ENCODE results near the gene EHD3. TPM values are rescaled to one million over a fixed set of nuclear protein-coding genes. Genes with fewer than 3 reads are reported as not detected.

EHD3 gene
- total RNA-seq, 1 donor from 2014 or later: 20.9 TPM

DNA sequence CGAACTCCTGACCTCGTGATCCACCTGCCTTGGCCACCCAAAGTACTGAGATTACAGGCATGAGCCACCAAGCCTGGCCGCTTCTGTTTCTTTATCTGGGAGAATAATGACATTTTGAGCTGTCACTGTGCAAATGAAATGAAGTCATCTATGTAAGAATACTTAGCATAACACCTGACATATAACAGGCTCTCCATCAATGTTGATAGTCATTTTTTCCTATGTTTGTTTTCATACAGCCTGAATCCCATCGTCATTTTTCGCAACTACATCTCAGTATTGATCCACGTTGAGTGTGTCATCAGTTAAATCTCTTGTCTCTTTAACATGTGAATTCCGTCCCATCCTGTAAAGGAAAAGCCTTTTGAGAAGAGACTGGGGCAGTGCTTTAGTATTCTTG is 10.2 kb upstream of the EHD3 start:
- Histone ChIP-seq H3K36me3 (ENCODE audit: insufficient read depth, low read length) (no peaks in the 10 kb centered on the region), H3K27me3 (ENCODE audit: insufficient read depth, low read length) (peaks cover 32% of the 10 kb centered on the region), H4K20me1 (ENCODE audit: insufficient read depth, low read length) (no peaks in the 10 kb centered on the region), H3K9me3 (ENCODE audit: insufficient read depth, low read depth, low read length) (no peaks in the 10 kb centered on the region), H3K4me1 (ENCODE audit: insufficient read depth, low read length) (no peaks in the 10 kb centered on the region), H3K4me2 (ENCODE audit: low read length) (no peak overlapping the region), H3K4me3 (ENCODE audit: insufficient read depth, low read depth, low read length) (no peak overlapping the region), H3K79me2 (ENCODE audit: insufficient read depth, low read length) (no peaks in the 10 kb centered on the region), H2AFZ (ENCODE audit: low read depth, low read length) (no peak overlapping the region), H3K27ac (ENCODE audit: low read depth, low read length) (no peak overlapping the region), H3K9ac (ENCODE audit: low read length) (no peak overlapping the region)
- FAIRE-seq (no peak), DNase-seq (ENCODE audit: low read depth) (no peak)
- peaks cover 19% of the 10 kb centered on the region for H3K27me3 Mint-ChIP-seq (ENCODE audit: low read depth, unreplicated experiment)
- TF ChIP-seq, protein P1, sequence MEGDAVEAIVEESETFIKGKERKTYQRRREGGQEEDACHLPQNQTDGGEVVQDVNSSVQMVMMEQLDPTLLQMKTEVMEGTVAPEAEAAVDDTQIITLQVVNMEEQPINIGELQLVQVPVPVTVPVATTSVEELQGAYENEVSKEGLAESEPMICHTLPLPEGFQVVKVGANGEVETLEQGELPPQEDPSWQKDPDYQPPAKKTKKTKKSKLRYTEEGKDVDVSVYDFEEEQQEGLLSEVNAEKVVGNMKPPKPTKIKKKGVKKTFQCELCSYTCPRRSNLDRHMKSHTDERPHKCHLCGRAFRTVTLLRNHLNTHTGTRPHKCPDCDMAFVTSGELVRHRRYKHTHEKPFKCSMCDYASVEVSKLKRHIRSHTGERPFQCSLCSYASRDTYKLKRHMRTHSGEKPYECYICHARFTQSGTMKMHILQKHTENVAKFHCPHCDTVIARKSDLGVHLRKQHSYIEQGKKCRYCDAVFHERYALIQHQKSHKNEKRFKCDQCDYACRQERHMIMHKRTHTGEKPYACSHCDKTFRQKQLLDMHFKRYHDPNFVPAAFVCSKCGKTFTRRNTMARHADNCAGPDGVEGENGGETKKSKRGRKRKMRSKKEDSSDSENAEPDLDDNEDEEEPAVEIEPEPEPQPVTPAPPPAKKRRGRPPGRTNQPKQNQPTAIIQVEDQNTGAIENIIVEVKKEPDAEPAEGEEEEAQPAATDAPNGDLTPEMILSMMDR (IDR thresholded peaks at IDR 0.05; ENCODE audit: insufficient read depth, low read depth, low read length): no peak
- no peak for TF ChIP-seq EZH2 (IDR thresholded peaks at IDR 0.05; ENCODE audit: insufficient read depth, low read length)
- H3K4me1 Mint-ChIP-seq (ENCODE audit: low read depth, unreplicated experiment): no peaks in the 10 kb centered on the region
- no peaks in the 10 kb centered on the region for H3K36me3 Mint-ChIP-seq (ENCODE audit: low read depth, unreplicated experiment)
- H3K9me3 Mint-ChIP-seq (ENCODE audit: unreplicated experiment): no peaks in the 10 kb centered on the region
- no peak overlapping the region for H3K27ac Mint-ChIP-seq (ENCODE audit: unreplicated experiment)
- no peak overlapping the region for H3K4me3 Mint-ChIP-seq (ENCODE audit: unreplicated experiment)

DNA sequence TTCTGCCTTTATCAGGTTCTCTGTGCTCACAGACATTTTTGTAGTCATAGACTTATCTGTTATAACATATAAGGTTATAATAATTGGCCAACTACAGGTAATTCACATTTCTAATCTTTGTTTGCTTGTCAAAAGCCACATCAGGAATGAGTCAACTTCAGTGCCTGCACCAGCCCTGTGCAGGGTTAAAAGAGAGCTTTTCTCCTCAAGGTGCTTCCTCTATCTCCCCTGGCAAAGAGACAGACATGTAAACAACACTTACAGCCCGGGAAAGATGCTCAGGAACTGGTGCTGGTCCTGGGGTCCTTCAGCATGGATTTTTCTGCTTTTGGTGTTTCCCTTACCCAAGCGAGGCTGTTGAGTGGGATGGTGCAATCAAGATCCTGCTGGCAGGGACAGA is 7.7 kb upstream of the EHD3 start:
- Mint-ChIP-seq H3K9me3 (ENCODE audit: unreplicated experiment) (no peaks in the 10 kb centered on the region), H3K27me3 (ENCODE audit: low read depth, unreplicated experiment) (peaks cover 18% of the 10 kb centered on the region)

DNA sequence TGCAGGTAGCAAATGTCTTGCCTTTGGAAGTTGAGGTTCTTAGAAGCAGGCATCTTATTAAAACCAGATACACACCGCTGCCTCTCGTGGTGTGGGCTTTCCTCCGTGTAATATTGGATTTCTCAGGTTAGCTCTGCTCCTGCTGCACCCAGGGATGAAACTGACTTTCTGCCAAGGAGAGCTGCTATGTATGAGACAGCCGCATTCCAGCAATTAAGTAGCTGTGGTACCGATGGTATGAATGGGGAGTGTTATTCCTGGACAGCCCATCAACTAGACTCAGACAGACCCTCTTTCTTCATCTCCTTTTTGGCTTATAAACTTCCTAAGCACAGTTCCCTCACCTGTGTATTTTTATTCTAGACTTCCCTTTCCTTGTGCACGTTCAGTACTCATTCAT is 6.8 kb upstream of the EHD3 start:
- Mint-ChIP-seq H3K27me3 (ENCODE audit: low read depth, unreplicated experiment) (peaks cover 15% of the 10 kb centered on the region), H3K4me3 (ENCODE audit: unreplicated experiment) (no peak overlapping the region), H3K36me3 (ENCODE audit: low read depth, unreplicated experiment) (no peaks in the 10 kb centered on the region), H3K4me1 (ENCODE audit: low read depth, unreplicated experiment) (no peaks in the 10 kb centered on the region), H3K9me3 (ENCODE audit: unreplicated experiment) (no peaks in the 10 kb centered on the region), H3K27ac (ENCODE audit: unreplicated experiment) (no peak overlapping the region)
- no peak overlapping the region for H3K4me2 ChIP-seq (ENCODE audit: low read length)
- H3K36me3 ChIP-seq (ENCODE audit: insufficient read depth, low read length): no peaks in the 10 kb centered on the region
- H3K9me3 ChIP-seq (ENCODE audit: insufficient read depth, low read depth, low read length): no peaks in the 10 kb centered on the region
- H3K9ac ChIP-seq (ENCODE audit: low read length): no peak overlapping the region
- H3K4me1 ChIP-seq (ENCODE audit: insufficient read depth, low read length): no peaks in the 10 kb centered on the region
- peaks cover 22% of the 10 kb centered on the region for H3K27me3 ChIP-seq (ENCODE audit: insufficient read depth, low read length)
- no peak overlapping the region for H2AFZ ChIP-seq (ENCODE audit: low read depth, low read length)
- H3K79me2 ChIP-seq (ENCODE audit: insufficient read depth, low read length): no peaks in the 10 kb centered on the region
- TF ChIP-seq, protein P1 (IDR thresholded peaks at IDR 0.05; ENCODE audit: insufficient read depth, low read depth, low read length): no peak
- TF ChIP-seq EZH2 (IDR thresholded peaks at IDR 0.05; ENCODE audit: insufficient read depth, low read length): no peak
- FAIRE-seq (no peak), DNase-seq (ENCODE audit: low read depth) (no peak)
- H4K20me1 ChIP-seq (ENCODE audit: insufficient read depth, low read length): no peaks in the 10 kb centered on the region
- H3K27ac ChIP-seq (ENCODE audit: low read depth, low read length): no peak overlapping the region
- H3K4me3 ChIP-seq (ENCODE audit: insufficient read depth, low read depth, low read length): no peak overlapping the region

More for the DNA sequence above, 7.7 kb upstream of the EHD3 start:
- Histone ChIP-seq H3K4me1 (ENCODE audit: insufficient read depth, low read length) (no peaks in the 10 kb centered on the region), H3K27ac (ENCODE audit: low read depth, low read length) (no peak overlapping the region), H2AFZ (ENCODE audit: low read depth, low read length) (no peak overlapping the region), H3K36me3 (ENCODE audit: insufficient read depth, low read length) (no peaks in the 10 kb centered on the region), H3K4me3 (ENCODE audit: insufficient read depth, low read depth, low read length) (no peak overlapping the region), H3K4me2 (ENCODE audit: low read length) (no peak overlapping the region), H3K27me3 (ENCODE audit: insufficient read depth, low read length) (peaks cover 30% of the 10 kb centered on the region), H3K9me3 (ENCODE audit: insufficient read depth, low read depth, low read length) (no peaks in the 10 kb centered on the region), H4K20me1 (ENCODE audit: insufficient read depth, low read length) (no peaks in the 10 kb centered on the region), H3K79me2 (ENCODE audit: insufficient read depth, low read length) (no peaks in the 10 kb centered on the region), H3K9ac (ENCODE audit: low read length) (no peak overlapping the region)
- FAIRE-seq: no peak
- DNase-seq (ENCODE audit: low read depth): no peak
- no peak for TF ChIP-seq EZH2 (IDR thresholded peaks at IDR 0.05; ENCODE audit: insufficient read depth, low read length)
- TF ChIP-seq, protein P1 (IDR thresholded peaks at IDR 0.05; ENCODE audit: insufficient read depth, low read depth, low read length): no peak
- H3K4me3 Mint-ChIP-seq (ENCODE audit: unreplicated experiment): no peak overlapping the region
- no peak overlapping the region for H3K27ac Mint-ChIP-seq (ENCODE audit: unreplicated experiment)
- no peaks in the 10 kb centered on the region for H3K36me3 Mint-ChIP-seq (ENCODE audit: low read depth, unreplicated experiment)
- no peaks in the 10 kb centered on the region for H3K4me1 Mint-ChIP-seq (ENCODE audit: low read depth, unreplicated experiment)
